HS-5 (cell line): Measurements from ENCODE around the gene FRS3.
A peak's percentile ranks its signal among the peaks of the same experiment; 100 is the strongest.

Source experiments
- DNase-seq: peaks from one replicate; pipeline ENCODE4 v3.0.0-alpha.2; 2012; ENCODE audit warnings: low read depth

Gene FRS3

DNA sequence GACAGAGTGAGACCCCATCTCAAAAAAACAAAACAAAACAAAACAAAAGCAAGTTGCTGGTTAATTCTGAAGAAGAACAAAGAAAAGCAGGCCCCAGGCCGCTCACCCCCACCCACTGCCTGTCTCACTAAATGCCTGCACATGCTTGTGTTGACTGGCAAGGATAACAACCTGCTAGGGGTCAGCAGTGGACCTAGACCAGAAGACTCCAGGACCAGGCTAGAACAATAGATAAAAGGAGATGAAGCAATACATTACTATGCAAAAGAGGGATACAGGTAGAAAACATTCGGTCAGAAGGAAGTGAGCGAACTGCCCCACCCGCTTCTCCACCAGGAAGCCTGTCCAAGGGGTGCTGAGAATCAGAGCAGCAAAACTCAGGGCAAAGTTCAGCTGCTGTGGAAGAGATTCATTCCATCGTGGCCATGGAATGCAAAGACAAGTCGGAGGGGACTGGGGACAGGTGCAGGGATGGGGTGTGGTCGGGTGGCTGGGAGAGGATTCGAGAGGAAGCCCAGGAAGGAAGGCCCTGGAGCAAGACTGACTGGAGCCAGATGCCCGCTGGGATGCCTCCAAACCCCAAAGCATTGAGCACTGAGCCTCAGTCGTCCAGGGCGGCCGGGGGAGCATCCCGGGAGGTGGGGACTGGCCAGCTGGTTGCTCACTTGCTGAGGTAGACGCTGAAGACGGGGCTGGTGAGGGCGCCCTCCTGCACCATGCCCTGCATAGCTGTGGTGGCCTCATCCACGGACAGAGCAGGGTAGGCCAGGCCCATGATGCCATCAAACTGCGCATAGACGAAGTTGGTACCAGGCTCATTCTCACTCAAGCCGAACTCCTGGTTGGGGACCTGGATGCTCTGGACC is 37.8 kb downstream of the FRS3 start:
- no peak for DNase-seq

DNA sequence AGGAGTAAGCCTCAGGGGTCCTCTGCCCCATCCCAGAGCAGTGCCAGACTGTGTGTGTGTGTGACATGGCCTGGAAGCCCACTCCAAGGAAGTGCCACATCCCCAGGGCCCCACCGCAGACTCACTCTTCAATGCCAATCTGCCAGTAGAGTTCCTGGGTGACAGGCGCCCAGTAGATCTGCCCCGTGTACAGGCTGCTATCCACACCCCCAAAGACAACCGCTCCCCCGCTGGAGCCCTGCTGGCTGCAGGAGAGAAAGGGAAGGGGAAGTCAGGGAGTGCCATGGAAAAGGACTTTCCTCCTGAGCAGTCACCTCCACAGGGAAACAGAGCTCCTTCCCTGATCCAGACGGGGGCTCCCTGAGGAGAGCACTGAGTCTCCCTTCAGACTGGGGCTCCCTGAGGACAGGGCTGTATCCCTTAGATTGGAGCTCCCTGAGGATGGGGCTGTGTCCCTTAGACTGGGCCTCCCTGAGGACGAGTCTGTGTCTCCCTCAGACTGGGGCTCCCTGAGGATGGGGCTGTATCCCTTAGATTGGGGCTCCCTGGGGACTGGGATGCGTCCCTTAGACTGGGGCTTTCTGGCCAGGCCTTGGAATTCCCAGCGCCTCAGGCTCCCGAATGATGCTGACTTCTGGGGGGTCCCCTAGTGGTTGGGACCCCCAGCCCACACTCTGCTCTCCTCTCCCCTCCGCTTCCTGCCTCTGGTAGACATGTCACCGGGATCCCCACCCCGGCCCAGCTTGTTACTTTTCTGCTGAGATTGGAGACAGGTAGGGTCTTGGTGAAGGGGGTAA is 39.1 kb downstream of the FRS3 start:
- DNase-seq: no peak

DNA sequence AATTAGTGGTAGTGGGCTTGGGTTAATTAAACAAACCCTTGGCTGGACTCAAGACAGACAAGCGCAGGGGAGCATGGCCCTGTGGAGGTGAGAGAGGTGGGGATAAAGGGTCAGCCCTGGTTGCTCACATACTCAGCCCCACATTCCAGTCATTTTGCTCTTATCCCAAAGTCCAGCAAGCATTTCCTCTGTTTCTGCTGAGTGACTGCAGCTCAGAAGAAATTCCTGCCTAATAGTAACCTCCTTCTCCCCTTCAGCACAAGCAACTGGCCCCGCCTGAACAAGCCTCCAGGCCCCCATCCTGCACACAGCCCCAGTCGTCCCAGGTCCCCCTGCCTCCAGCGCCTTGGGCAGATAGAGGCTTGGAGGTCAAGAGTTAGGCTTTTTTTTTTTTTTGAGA is 40.7 kb downstream of the FRS3 start:
- no peak for DNase-seq

DNA sequence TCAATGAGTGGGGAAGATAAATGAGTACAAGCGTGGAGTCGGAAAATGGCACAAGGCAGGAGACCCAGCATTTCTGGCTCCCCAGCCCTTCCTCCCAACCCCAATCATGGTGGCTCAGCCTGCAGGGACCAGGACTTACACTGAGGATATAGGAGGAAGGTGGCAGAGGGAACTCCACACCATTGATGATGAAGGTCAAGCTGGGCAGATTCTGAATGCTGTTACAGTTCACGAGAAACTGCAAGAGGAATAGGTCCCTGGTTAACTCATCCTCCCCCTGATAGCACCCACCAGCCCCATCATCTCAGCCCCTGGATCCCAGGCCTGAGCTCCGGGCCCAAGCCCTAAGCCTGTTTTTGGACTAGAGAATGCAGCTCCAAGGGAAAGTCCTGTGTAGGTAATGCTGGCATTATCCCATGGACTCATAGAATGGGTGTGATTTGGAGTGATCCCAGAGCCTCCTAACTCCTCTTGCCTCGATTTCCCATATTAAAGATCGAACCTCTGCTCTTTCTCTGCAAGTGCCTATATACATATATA is 42.0 kb downstream of the FRS3 start:
- DNase-seq: no peak

DNA sequence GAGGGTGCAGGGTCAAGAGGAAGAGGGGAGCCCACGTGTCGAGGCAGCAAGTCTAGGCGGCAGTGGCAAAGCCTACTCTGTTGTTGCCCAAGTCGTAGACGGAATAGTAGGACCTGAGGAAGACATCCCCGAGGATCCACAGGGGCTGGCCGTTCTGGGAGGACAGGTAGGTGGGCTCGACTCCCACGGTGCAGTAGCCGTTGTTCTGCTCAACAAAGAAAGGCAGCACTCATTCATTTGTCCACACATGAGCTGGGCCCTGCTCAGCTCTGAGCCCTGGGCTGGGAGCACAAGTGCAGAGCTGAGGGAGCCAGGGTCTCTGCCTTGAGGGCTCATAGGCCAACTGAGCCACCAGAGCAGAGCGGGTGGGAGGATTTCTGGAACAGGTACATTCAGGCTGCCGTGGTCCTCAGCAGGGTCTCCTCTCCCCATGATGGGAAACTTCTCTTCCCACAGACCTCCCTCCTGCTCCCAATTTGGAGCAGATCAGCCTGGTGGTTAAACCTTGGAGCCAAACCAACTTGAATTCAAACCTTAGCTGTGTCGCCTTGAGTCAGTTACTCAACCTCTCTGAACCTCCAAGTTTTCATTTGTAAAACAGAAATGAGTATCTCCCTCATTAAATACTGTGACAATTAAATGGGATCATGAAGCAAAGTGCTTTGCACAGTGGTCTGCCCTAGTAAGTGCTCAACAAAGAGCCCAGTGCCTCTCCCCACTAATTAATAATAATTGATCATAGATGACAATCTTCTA is 42.7 kb downstream of the FRS3 start:
- no peak for DNase-seq

DNA sequence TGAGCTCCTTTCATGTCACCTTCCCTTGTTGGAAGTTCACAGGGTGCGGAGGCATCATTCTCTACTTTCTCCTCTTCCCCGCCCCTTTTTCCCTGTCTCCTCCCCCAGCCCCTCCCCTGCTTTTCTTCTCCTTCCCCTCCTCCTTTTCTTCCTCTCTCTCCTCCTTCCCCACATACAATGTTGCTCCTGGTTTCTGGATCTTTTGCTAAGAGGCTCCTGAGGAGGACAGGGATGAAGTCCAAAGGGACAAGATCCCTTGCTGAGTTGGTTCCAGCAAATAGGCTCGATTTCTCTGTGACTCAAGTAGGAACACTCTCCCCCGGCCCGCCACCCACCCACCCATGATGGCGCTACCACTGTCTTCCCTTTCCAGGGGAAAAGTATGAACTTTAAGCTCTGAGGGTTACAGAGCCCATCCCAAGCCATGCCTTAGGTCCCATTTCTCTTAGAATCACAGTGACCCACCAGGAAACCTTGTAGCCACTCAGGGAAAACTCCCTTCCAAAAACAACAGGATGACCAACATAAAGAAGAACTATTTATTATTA is 43.4 kb downstream of the FRS3 start:
- DNase-seq: no peak

DNA sequence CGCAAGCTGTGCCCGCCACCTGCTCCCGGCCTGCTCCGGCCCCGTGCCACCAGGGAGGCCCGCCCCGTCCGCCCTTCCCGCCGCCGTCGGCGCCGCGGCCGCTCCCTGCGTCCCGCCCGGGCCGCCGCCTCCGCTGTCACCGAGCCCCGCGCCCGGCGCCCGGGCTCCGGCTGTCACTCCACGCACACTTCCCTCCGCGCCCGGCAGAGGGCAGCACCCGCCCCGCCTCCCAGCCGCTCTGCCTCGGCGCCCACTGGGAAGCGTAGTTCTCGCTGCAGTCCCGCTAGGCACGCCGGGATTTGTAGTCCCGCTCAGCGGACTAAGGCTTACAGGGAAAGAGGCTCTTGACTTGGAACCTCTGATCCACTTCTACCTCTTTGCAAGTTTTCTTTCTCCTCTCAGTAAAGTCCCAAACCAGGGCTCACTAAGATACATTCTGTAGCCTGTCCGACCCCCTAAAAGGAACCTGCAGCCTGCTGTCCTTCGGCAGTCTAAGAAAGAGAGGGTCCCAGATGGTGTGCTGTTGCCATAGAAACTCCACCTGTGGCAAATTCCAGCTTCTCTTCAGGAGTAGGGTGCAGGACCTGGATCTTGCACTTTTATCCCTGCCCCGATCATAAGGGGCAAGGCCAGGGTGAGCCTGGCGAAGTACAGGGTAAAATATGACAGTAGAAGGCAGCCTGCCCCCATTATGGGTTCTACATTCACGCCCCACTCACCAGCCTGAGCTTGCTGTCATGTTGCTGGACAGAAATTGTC is 44.1 kb downstream of the FRS3 start, which contains the start of gene TFEB:
Gene TFEB (minus strand): TSS at position 182 of the 759 bp plus-strand sequence. CDS start 44,395 bp downstream, outside the sequence.
- DNase-seq: peak; percentile 54

DNA sequence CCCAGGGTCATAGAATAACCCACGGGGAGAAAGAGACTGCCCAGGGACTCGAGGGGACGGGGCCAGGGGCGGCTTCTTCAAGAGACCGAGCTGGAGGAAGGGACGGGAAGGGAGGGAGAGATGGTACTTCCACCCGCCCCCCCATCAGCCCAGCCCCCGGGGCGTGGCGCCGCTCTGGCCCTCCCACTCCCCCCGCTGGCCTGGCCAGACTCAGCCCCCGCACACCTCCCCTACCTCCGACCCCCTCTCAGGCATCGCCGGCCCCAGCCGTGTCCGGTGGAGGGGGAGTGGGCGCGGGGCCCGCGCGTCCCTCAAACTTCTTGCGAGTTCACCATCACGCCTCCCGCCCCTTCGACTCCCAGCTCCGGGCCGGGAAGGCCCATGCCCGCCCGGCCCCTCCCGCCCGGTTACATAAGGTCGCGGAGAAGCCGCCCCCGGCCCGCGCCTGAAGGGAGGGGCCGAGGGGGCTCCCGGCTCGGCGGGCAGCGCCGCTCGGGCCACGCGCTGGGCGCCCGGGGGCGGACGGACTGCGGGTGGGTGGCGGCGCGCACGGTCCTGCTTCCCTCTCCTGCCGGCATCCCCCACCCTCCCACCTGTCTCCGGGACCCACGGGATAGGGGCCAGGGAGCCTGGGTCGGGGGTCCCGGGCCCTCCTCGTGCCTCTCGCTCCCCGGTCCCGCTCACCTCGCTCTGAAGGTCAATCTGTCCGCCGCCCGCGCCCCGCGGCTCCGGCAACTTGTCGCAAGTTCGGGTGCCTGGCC is 44.9 kb downstream of the FRS3 start:
- no peak for DNase-seq

DNA sequence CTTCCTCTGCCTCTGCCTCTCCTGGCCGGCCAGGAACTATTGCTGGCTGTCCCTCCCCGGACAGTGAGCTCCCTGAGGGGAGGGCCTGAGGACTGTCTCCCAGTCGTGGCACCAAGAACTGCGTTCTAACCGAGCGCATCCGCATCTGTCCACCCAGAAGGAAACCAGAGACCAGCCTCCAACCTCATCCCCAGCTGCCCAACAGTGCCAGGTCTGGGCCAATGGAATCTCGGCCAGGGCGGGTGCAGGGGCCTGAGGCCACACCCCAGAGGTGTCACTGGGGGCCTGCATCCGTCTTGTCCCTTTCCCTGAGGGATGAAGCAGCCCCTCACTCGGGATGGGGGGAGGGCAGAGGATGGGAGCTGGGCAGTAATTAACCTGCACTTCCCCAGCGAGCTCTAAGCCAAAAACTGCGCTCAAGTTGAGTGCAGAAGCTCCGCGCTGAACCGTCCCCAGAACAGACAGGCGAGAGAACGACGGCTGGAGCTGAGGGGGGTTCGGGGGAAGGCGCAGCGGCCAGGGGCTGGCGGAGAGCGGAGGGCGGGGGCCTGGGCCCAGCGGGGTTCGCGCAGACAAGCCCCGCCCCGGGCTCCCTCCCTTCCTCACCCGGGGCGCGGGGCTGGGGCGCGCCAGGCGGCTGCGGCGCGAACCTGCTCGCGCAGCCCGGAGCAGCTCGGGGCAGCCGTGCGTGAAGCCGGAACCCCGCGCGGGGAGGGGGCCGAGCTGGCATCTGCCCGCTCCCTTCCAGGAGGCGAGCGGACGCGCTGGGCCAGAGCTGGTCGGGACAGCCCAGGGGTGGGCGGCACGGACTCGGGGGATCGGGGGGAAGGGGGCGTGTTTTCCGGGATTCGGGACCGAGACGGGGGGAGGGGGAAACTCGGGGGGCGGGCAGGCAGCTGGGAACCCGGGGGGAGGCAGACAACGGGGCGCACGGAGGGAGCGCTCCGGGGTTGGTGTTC is 45.7 kb downstream of the FRS3 start:
- no peak for DNase-seq

DNA sequence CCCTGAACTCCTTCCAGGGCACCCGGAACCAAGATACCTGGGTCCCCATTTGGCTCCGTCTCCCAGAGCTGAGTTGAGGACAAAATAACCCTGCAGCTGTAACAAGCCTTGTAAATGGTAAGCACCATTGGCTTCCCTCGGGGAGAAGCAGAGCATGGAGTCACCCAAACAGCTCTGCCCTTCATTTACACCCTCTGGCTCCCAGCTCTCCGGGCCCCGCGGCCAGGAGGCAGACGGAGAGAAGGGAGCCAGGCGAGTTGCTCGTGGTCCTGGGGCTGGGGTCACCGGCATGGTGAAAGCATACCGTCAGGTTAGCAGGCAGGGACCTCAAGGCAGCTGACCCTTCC is 46.4 kb downstream of the FRS3 start:
- no peak for DNase-seq

DNA sequence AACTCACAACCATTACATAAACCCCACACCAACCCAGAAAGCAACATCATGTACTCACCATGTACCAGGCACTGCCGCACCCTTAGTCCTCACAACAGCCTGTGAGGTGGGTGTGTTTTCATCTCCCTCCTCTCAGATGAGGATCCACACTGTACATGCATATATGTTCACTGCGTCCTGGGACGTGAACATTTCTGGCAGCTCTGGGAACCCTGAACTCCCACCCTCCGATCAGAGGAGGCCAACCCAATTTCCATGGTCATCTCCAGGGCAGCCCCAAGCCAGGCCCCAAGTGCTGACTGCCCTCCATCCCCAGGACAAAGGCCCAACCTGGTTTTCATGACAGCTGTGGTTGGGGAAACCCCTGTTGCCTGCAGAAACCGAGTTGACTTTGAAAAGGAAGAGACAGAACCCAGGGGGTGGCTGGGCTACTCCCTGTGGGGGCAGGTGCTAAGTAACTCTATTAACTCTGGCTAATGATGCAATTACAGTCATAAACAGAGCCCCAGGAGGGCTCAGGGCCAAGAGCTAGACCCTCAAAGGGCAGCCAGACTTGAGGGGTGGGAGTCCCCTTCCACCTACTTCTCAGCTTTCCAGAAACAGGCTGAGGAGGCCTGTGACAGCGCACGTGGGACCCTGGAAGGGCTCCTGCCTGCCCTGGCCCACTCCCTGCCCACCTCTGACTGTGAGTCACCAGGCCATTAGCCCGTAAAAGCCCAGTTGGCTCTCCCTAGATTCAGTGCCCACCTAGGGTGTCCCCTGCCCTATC is 46.9 kb downstream of the FRS3 start:
- DNase-seq: no peak

DNA sequence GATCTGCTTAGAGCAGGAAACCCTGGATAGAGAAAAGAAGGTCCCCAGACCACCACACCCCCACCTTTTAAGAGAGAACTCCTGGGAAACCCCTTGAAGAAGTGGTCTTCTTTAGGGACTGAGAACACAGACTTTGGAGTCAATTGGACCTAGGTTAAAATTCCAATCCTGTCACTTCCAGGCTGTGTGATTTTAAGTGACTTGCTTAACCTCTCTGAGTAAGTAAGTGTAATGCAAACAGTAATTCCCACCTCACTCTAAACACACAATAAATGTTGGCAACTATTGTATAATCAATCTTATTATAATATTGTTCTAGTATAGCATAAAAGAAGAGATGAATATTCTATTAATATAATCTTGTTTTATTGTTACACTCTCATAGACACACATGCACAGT is 47.6 kb downstream of the FRS3 start:
- DNase-seq: no peak

DNA sequence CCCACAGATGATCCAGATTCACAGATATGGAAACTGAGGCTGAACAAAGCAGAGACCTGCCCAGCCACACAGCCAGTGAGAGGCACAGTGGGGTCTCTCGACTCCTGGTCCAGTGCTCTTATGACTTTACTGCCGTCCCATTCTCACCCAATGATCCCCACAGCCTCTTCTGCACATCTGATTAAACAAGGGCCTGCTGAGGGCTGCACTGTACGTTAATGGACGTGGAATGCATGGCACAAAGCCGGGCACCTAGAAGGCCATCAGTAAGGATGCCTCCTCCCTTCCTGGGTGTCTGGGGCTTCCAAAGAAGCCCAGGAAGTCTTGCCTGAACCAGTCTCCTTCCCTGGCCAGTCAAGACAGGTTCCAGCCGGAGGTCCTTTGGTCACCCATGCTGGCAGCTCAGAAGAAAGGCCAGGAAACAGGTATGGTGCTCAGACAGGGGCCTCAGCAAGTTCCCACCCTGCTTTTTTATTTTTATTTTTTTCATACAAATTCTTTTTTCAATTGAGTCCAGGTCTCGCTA is 48.1 kb downstream of the FRS3 start:
- no peak for DNase-seq

DNA sequence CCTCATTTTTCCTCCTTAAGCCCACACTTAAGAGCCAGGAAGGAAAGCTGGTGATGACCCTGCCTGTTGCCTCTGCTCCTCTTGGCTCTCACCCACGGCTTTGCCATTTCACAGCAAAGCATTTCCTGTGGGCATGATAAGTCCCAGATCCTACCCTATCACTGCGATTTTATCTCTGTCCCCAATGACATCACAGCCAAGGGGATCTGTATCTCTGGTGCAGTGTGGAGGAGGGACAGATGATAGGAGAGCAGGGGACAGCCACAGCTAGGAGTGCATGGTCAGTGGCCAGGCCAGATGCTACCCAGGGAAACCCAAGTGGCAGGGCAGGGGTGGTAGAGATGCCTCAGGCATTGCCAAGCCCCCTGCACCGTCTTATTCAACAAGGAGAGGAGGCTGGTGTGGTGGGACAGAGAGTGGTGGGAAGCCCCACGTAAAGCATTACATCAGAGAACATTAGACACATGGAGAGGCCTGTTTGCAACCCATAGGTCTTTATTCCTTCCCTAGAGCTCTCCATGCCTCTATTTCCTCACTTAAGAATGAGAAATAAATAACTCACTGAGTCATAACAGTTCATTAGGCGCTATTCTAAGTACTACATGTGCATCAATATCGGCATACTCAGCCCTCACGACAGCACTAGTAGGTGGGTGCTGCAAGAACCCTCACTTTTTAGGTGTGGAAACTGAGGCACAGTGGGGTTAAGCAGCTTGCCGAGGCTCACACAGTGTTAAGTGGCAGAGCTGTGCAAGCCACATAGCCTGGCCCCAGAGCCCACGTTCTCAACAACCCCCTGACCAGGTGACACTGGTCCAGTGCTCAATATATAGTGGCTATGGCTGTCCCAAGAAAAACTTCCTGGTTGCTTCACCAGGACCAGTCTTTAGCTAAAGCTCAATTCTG is 48.9 kb downstream of the FRS3 start:
- no peak for DNase-seq

DNA sequence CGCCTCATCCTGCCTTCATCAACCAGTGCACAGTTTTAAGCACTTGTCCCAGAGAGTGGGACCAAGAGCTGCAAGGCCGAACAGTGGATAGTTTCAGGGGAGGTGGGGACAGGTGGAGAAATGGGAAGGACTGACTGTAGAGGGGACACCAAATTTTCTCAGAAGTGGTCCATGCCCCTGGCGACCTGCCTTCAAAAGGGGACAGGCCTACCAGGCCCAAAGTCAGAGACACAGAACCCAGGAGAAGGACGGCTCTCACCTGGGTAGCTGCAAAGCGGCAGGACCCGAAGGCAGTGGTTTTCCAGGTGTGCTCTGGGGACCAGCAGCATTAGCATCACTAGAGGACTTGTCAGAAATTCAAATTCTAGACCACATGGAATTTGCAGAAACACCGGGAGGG is 50.1 kb downstream of the FRS3 start:
- no peak for DNase-seq

DNA sequence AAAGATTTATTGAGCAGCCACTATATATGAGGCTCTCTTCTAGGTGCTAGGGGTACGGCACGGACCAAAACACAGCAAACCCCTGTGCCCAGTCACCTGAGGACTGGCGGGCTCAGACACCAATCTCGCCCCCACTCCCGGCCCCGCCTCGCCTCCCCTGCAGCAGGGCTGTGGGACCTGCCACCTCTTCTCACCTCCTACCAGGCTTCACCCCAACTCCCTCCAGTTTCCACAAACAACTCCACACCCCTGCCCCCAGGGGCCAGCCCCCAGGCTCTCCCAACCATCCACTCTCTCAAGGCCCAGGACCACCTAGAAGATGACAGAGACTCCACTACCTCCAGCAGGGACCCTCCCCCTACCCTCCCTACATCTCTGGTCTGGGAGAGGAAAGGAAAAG is 50.7 kb downstream of the FRS3 start:
- DNase-seq: no peak
